GM18868 (cell line): Measurements from ENCODE around the gene TENM3.

Experiments used
- ATAC-seq: cut with Tn5 transposase; IDR thresholded peaks from one replicate; pipeline ENCODE4 v1.9.1; 2021; ENCODE audit warnings: mild to moderate bottlenecking, moderate library complexity; ENCODE audit not compliant: unreplicated experiment

TENM3 gene

GRCh38 chr4:182280436-182281111 lies 37.4 kb downstream of the TENM3 start:
- peak; percentile 79 for ATAC-seq

- no peak for ATAC-seq
Observed at GRCh38 chr4:182286035-182286434, 42.8 kb downstream of the TENM3 start.

GRCh38 chr4:182286931-182287330 lies 43.7 kb downstream of the TENM3 start:
- ATAC-seq = no peak

- peak; percentile 87 for ATAC-seq
Observed at GRCh38 chr4:182288534-182288933, 45.3 kb downstream of the TENM3 start.

- ATAC-seq = no peak
Observed at GRCh38 chr4:182289809-182290208, 46.6 kb downstream of the TENM3 start.

- no peak for ATAC-seq
Observed at GRCh38 chr4:182291175-182291574, 48.0 kb downstream of the TENM3 start.

GRCh38 chr4:182291597-182292270 lies 48.5 kb downstream of the TENM3 start:
- no peak for ATAC-seq

GRCh38 chr4:182292612-182293011 lies 49.4 kb downstream of the TENM3 start:
- ATAC-seq = no peak

- no peak for ATAC-seq
Observed at GRCh38 chr4:182293691-182294255, 50.6 kb downstream of the TENM3 start.

- ATAC-seq = no peak
Observed at GRCh38 chr4:182294451-182294850, 51.2 kb downstream of the TENM3 start.

- ATAC-seq = peak; percentile 57
Observed at GRCh38 chr4:182297659-182298058, 54.5 kb downstream of the TENM3 start.

GRCh38 chr4:182301736-182302135 lies 58.5 kb downstream of the TENM3 start:
- ATAC-seq = no peak

- no peak for ATAC-seq
Observed at GRCh38 chr4:182303847-182304246, 60.6 kb downstream of the TENM3 start.

- ATAC-seq = no peak
Observed at GRCh38 chr4:182306792-182307507, 63.7 kb downstream of the TENM3 start.

- no peak for ATAC-seq
Observed at GRCh38 chr4:182307746-182308145, 64.5 kb downstream of the TENM3 start.

GRCh38 chr4:182309877-182310276 lies 66.7 kb downstream of the TENM3 start:
- ATAC-seq = no peak

GRCh38 chr4:182310316-182310715 lies 67.1 kb downstream of the TENM3 start:
- ATAC-seq = no peak

GRCh38 chr4:182310962-182311361 lies 67.8 kb downstream of the TENM3 start:
- no peak for ATAC-seq

GRCh38 chr4:182314537-182314936 lies 71.3 kb downstream of the TENM3 start:
- no peak for ATAC-seq

- no peak for ATAC-seq
Observed at GRCh38 chr4:182318256-182318655, 75.1 kb downstream of the TENM3 start.

GRCh38 chr4:182320092-182320491 lies 76.9 kb downstream of the TENM3 start:
- ATAC-seq = no peak

- ATAC-seq = no peak
Observed at GRCh38 chr4:182320580-182320979, 77.4 kb downstream of the TENM3 start.
